Heart left ventricle (tissue), 16 donors: ENCODE data around the gene HOXD10. TPM values are rescaled to one million over a fixed set of nuclear protein-coding genes. Genes with fewer than 3 reads are reported as not detected.
A peak's percentile ranks its signal among the peaks of the same experiment; 100 is the strongest.

Source experiments
- ATAC-seq, 4 donors: fragments of 200-7000 bp; cut with Tn5 transposase; one replicate each; pipeline ENCODE4 v1.9.1; 2020 to 2022; ENCODE audit warnings: moderate library complexity in 4 of 4, mild to moderate bottlenecking in 3 of 4, moderate number of reproducible peaks in 1 of 4
- DNase-seq, 5 donors: peaks; one replicate each; pipeline ENCODE4 v3.0.0-alpha.2; 2020
- H3K27ac ChIP-seq, 12 donors: fragments of 200-600 bp; sonication (generic) in 4 of 12; one replicate each; pipeline versions ENCODE4 v1.5.0 to v1.8.0; 2016 to 2022; ENCODE audit warnings: mild to moderate bottlenecking in 2 of 12
- H3K27me3 ChIP-seq, 9 donors: fragments of 200-600 bp; sonication (generic) in 2 of 9; one replicate each; pipeline versions ENCODE4 v1.5.1 to v1.8.0; 2016 to 2022; ENCODE audit warnings: mild to moderate bottlenecking in 3 of 9
- H3K36me3 ChIP-seq, 9 donors: fragments of 200-600 bp; sonication (generic) in 2 of 9; one replicate each; pipeline versions ENCODE4 v1.5.0 to v1.8.0; 2018 to 2022; ENCODE audit warnings: mild to moderate bottlenecking in 2 of 9
- H3K4me1 ChIP-seq, 12 donors: fragments of 200-600 bp; sonication (generic) in 4 of 12; one replicate each; pipeline versions ENCODE4 v1.5.0 to v1.8.0; 2016 to 2022; ENCODE audit warnings: mild to moderate bottlenecking in 3 of 12
- H3K4me3 ChIP-seq, 12 donors: fragments of 200-600 bp; sonication (generic) in 4 of 12; one replicate each; pipeline versions ENCODE4 v1.5.0 to v1.8.0; 2017 to 2022; ENCODE audit warnings: mild to moderate bottlenecking in 9 of 12, moderate library complexity in 4 of 12
- H3K9me3 ChIP-seq, 12 donors: fragments of 200-600 bp; sonication (generic) in 4 of 12; one replicate each; pipeline versions ENCODE4 v1.5.0 to v1.8.0; 2016 to 2022; ENCODE audit warnings: mild to moderate bottlenecking in 1 of 12
- CTCF ChIP-seq, 12 donors: fragments of 200-600 bp; sonication (generic) in 4 of 12; IDR thresholded peaks; one replicate each; pipeline versions ENCODE4 v1.5.0 to v1.8.0; 2018 to 2022; ENCODE audit warnings: antibody characterized with exemption in 12 of 12, mild to moderate bottlenecking in 5 of 12
- POLR2A ChIP-seq, 2 donors: fragments of 450-650 bp; IDR thresholded peaks; one replicate each; pipeline ENCODE4 v1.6.1; 2017; ENCODE audit warnings: antibody characterized with exemption in 2 of 2, mild to moderate bottlenecking in 2 of 2, moderate library complexity in 2 of 2
- WGBS, 4 donors: extraction: QIAGEN DNeasy Blood & Tissue Kit in 2 of 4; methylation state at CpG; one replicate each; pipeline versions ENCODE4 v1.1.5 to v1.1.7; 2013 to 2018; 5-methylcytosine and 5-hydroxymethylcytosine counted together
- intact Hi-C, 10 donors: fragments of 100-400 bp; cut with DNase I; formaldehyde crosslinking; loops; one replicate each; pipeline versions ENCODE4 v1.11.1 to v1.14.2; 2022
- polyA plus RNA-seq, 2 donors: library from polyadenylated mRNA; stranded (reverse); fragments of 200-250 nt; gene quantifications; one replicate each; pipeline ENCODE4 v1.2.3, GENCODE V29; 2013
- total RNA-seq, 9 donors: library from RNA; depleted of rRNA in 2 of 9; stranded (reverse); fragments of >200 nt in 2 of 9; fragmentation: NEBNext Ultra II Directional in 3 of 9; extraction: Animal tissue kit (Norgen Biotek cat#: 25700) in 3 of 9; gene quantifications; one replicate each; pipeline versions ENCODE4 v1.1.0 to v1.2.4, GENCODE V29; 2016 to 2023
- donor health status: ischemic (EF 13 %, LVEDD 7.1; RV severe dilation, severe dysfunction).
- donor health status: healthy with polysubstance abuse.
- donor health status: DM: no; HTN: yes; CAD: no.
- donor health status: DM: no; HTN: no; CAD: no.
- donor health status: ischemic (EF 25% LVEDD 6.9; RV normal size, moderate dysfunction).
- donor health status: ischemic (EF 25% LVEDD 5.7; RV mildly dilated, moderate dysfunction).
- donor health status: healthy.
- donor health status: DM: yes; HTN: yes; CAD: no.
- donor health status: ischemic (EF 35%, LVEDD 5.7; RV mildly dilated, moderate dysfunction).
- donor health status: nonischemic (EF 11% LVEDD 7.7; RV severe dilation, severe dysfunction).
- donor health status: DM: yes; HTN: yes; CAD: no.
- donor health status: PGD.
- donor health status: ischemic (EF 29% LVEDD 5.4; RV normal size, mild dysfunction).
- donor health status: nonischemic (EF 23%, LVEDD 6.1; RV moderate dilation, normal function).

HOXD10 gene
- total and polyA plus RNA-seq, 11 donors: 0.03 to 0.43 TPM; not detected in 9

GRCh38 chr2:176156807-176157498, 40.4 kb downstream of the HOXD10 start, which contains the start of gene HOXD3:
HOXD3 (plus strand) TSS chr2:176157307; CDS start chr2:176169115, 11,808 bp downstream.
- peaks cover 0 to 43% (median 16%) of the 10 kb centered on the region in 12 donors for H3K4me1 ChIP-seq
- peak within 1 kb of the TSS in 10 of 12 donors; percentile 1 to 44 (median 16) for H3K4me3 ChIP-seq

GRCh38 chr2:176157499-176158185, 41.1 kb downstream of the HOXD10 start:
- DNase-seq (no peak), ATAC-seq (no peak)
- no peaks in the 10 kb centered on the region for H3K36me3 ChIP-seq
- peaks cover 70 to 100% (median 98%) of the 10 kb centered on the region in 9 donors for H3K27me3 ChIP-seq
- no peaks in the 10 kb centered on the region for H3K9me3 ChIP-seq
- TF ChIP-seq CTCF (IDR thresholded peaks at IDR 0.05): no peak
- no peak for TF ChIP-seq POLR2A (IDR thresholded peaks at IDR 0.05)
- peak overlapping the region in 10 of 12 donors; percentile 1 to 44 (median 16) for H3K4me3 ChIP-seq
- intact Hi-C loops: loop anchor here in 1 of 10 donors (10.0 kb wide), 1 partner anchor 107 kb away; the partner anchor contains the start of gene MTX2
- H3K27ac ChIP-seq: peak overlapping the region in 1 of 12 donors; percentile 29
- WGBS, 4 donors: 4 to 15% (median 7%) methylated on average over 43 of the region's 43 CpGs
- peaks cover 0 to 37% (median 16%) of the 10 kb centered on the region in 12 donors for H3K4me1 ChIP-seq

More at GRCh38 chr2:176156807-176157498, 40.4 kb downstream of the HOXD10 start, which contains the start of gene HOXD3:
- DNase-seq: no peak
- Histone ChIP-seq H3K27me3 (peaks cover 69 to 100% (median 98%) of the 10 kb centered on the region in 9 donors), H3K9me3 (no peaks in the 10 kb centered on the region), H3K36me3 (no peaks in the 10 kb centered on the region), H3K27ac (peak within 1 kb of the TSS in 1 of 12 donors; percentile 29)
- intact Hi-C loops: loop anchor here in 1 of 10 donors (10.0 kb wide), 1 partner anchor 108 kb away; the partner anchor contains the start of gene MTX2
- no peak for ATAC-seq
- 3 to 12% (median 5%) methylated on average over 45 to 48 of the region's 48 CpGs for WGBS, 4 donors
- TF ChIP-seq CTCF (IDR thresholded peaks at IDR 0.05): no peak

GRCh38 chr2:176158186-176158591, 41.6 kb downstream of the HOXD10 start:
- Histone ChIP-seq H3K4me1 (peaks cover 0 to 35% (median 16%) of the 10 kb centered on the region in 12 donors), H3K36me3 (no peaks in the 10 kb centered on the region), H3K27ac (no peak overlapping the region), H3K9me3 (no peaks in the 10 kb centered on the region), H3K27me3 (peaks cover 71 to 100% (median 98%) of the 10 kb centered on the region in 9 donors), H3K4me3 (peak overlapping the region in 5 of 12 donors; percentile 3 to 44 (median 37))
- intact Hi-C loops: loop anchor here in 1 of 10 donors (10.0 kb wide), 1 partner anchor 107 kb away; the partner anchor contains the start of gene MTX2
- ATAC-seq (no peak), DNase-seq (no peak)
- WGBS, 4 donors: 7 to 19% (median 14%) methylated on average over 18 to 22 of the region's 22 CpGs
- TF ChIP-seq POLR2A (IDR thresholded peaks at IDR 0.05) (no peak), CTCF (IDR thresholded peaks at IDR 0.05) (no peak)
